K562 (cell line): ENCODE measurements around the gene SMIM41. TPM values are rescaled to one million over a fixed set of nuclear protein-coding genes. Genes with fewer than 3 reads are reported as not detected.

Source experiments
- ATF1 ChIP-seq, 2 experiments: fragments of 450-650 bp in 1 of 2; IDR thresholded peaks; 2 replicates each; pipeline ENCODE4 v1.6.1; 2016; ENCODE audit warnings: missing compliant biosample characterization in 1 of 2, missing genetic modification characterization in 1 of 2
- ATF7 ChIP-seq: fragments of 450-650 bp; IDR thresholded peaks from 2 replicates; pipeline ENCODE4 v1.7.1; 2014; ENCODE audit warnings: mild to moderate bottlenecking, moderate library complexity
- CTCF ChIP-seq, 3 experiments: IDR thresholded peaks in 2 of 3; conservative IDR thresholded peaks in 1 of 3; 2 replicates each; pipeline ENCODE4 v1.5.1; 2011 to 2012; ENCODE audit warnings: low read length in 3 of 3, mild to moderate bottlenecking in 3 of 3, control low read depth in 2 of 3, improper control_type of control experiment in 1 of 3, inconsistent platforms in 1 of 3, low read depth in 1 of 3, mixed read lengths in 1 of 3, moderate library complexity in 1 of 3; ENCODE audit not compliant: insufficient read depth in 2 of 3
- E2F6 ChIP-seq, 2 experiments: IDR thresholded peaks; 2 replicates each; pipeline ENCODE4 v1.6.1; 2011; ENCODE audit warnings: borderline replicate concordance in 1 of 2, control low read depth in 1 of 2, low read depth in 1 of 2, low read length in 1 of 2, mild to moderate bottlenecking in 1 of 2, mixed read lengths in 1 of 2, moderate library complexity in 1 of 2; ENCODE audit not compliant: insufficient read depth in 1 of 2, insufficient read length in 1 of 2, poor library complexity in 1 of 2, severe bottlenecking in 1 of 2; ENCODE audit errors: extremely low read depth in 1 of 2
- GTF2F1 ChIP-seq: IDR thresholded peaks from 2 replicates; pipeline ENCODE4 v1.6.1; 2011; ENCODE audit warnings: low read depth, low read length, improper control_type of control experiment
- LARP7 ChIP-seq: fragments of 450-650 bp; IDR thresholded peaks from 2 replicates; pipeline ENCODE4 v1.6.1; 2016
- MNT ChIP-seq, 2 experiments: fragments of 450-650 bp; conservative IDR thresholded peaks; 2 replicates each; pipeline ENCODE4 v1.6.1; 2017; ENCODE audit warnings: mild to moderate bottlenecking in 2 of 2, moderate library complexity in 2 of 2
- NR4A1 ChIP-seq, 2 experiments: fragments of 250-450 bp in 1 of 2; fragments of 450-650 bp in 1 of 2; sonication (Bioruptor Pico) in 1 of 2; IDR thresholded peaks; 2 replicates each; pipeline versions ENCODE4 v1.4.0 to v1.6.1; 2016 to 2020; ENCODE audit warnings: mild to moderate bottlenecking in 2 of 2, missing compliant biosample characterization in 1 of 2, missing genetic modification characterization in 1 of 2, moderate library complexity in 1 of 2
- OTX1 ChIP-seq: fragments of 450-650 bp; formaldehyde crosslinking; IDR thresholded peaks from 2 replicates; pipeline ENCODE4 v1.4.0; 2022; ENCODE audit warnings: mild to moderate bottlenecking
- PTBP1 ChIP-seq: fragments of 200-400 bp; formaldehyde crosslinking; IDR thresholded peaks from 2 replicates; pipeline ENCODE4 v1.6.1; 2017; ENCODE audit warnings: low read depth, low read length
- RBM22 ChIP-seq: fragments of 200-400 bp; formaldehyde crosslinking; IDR thresholded peaks from 2 replicates; pipeline ENCODE4 v1.6.1; 2018; ENCODE audit warnings: low read length, low read depth; ENCODE audit not compliant: poor library complexity, severe bottlenecking
- SMAD1 ChIP-seq: fragments of 150-350 bp; IDR thresholded peaks from 2 replicates; pipeline ENCODE4 v1.6.1; 2014; ENCODE audit warnings: low read length, low read depth; ENCODE audit not compliant: partially characterized antibody
- TBL1XR1 ChIP-seq, 2 experiments: IDR thresholded peaks; 2 replicates each; pipeline ENCODE4 v1.6.1; 2012; ENCODE audit warnings: improper control_type of control experiment in 2 of 2, low read length in 2 of 2, mild to moderate bottlenecking in 1 of 2
- TCFL5 ChIP-seq: fragments of 250-450 bp; sonication (Bioruptor Pico); conservative IDR thresholded peaks from 2 replicates; pipeline ENCODE4 v1.6.1; 2021; ENCODE audit warnings: mild to moderate bottlenecking, moderate library complexity, matching md5 sums
- TOE1 ChIP-seq, 2 experiments: fragments of 450-650 bp in 1 of 2; sonication (generic) in 1 of 2; formaldehyde crosslinking in 1 of 2; IDR thresholded peaks; 2 replicates each; pipeline versions ENCODE4 v1.7.1 to v1.8.0; 2016 to 2022; ENCODE audit warnings: borderline replicate concordance in 2 of 2, mild to moderate bottlenecking in 2 of 2, antibody characterized with exemption in 1 of 2, inconsistent platforms in 1 of 2, low read depth in 1 of 2, missing genetic modification reagents in 1 of 2, moderate library complexity in 1 of 2
- XRCC3 ChIP-seq: fragments of 450-650 bp; IDR thresholded peaks from 2 replicates; pipeline ENCODE4 v1.6.1; 2017; ENCODE audit warnings: mild to moderate bottlenecking, moderate library complexity
- XRCC5 ChIP-seq: fragments of 200-400 bp; formaldehyde crosslinking; IDR thresholded peaks from 2 replicates; pipeline ENCODE4 v1.6.1; 2017; ENCODE audit warnings: low read depth, mild to moderate bottlenecking, low read length
- ZFPM2 ChIP-seq: fragments of 250-450 bp; sonication (Bioruptor Pico); IDR thresholded peaks from 2 replicates; pipeline ENCODE4 v1.5.1; 2022; ENCODE audit warnings: mild to moderate bottlenecking
- ZNF668 ChIP-seq: fragments of 250-450 bp; sonication (Bioruptor Pico); IDR thresholded peaks from 2 replicates; pipeline ENCODE4 v1.8.0; 2022; ENCODE audit warnings: mild to moderate bottlenecking, inconsistent platforms
- polyA plus RNA-seq, 8 experiments: library from polyadenylated mRNA; depleted of rRNA in 4 of 8; stranded (reverse) in 5 of 8; unstranded in 3 of 8; fragments of >200 nt; fragmentation: Nextera tagmentation in 2 of 8; fragmentation: Illumina TruSeq in 1 of 8; extraction: Ambion mirVana in 2 of 8; extraction: Trizol in 1 of 8; gene quantifications; 2 replicates each; pipeline versions ENCODE4 v1.2.1 to v1.2.3, GENCODE V29; 2011 to 2014; ENCODE audit warnings: inconsistent platforms in 1 of 8, missing spikeins in 1 of 8
- total RNA-seq, 7 experiments: library from RNA; depleted of rRNA in 6 of 7; stranded (reverse); fragments of >200 nt in 6 of 7; fragmentation: Illumina TruSeq in 2 of 7; extraction: Trizol in 2 of 7; gene quantifications; 2 replicates each; pipeline versions ENCODE4 v1.2.1 to v1.2.3, GENCODE V29; 2011 to 2021; ENCODE audit warnings: low replicate concordance in 1 of 7
- TF ChIP-seq, protein P1 (sequence below): fragments of 250-450 bp; sonication (Bioruptor Pico); IDR thresholded peaks from 2 replicates; pipeline ENCODE4 v1.5.0; 2021
- TF ChIP-seq, protein P2 (sequence below): fragments of 250-450 bp; sonication (Bioruptor Pico); IDR thresholded peaks from 2 replicates; pipeline ENCODE4 v1.4.0; 2020

Gene SMIM41
- total and polyA plus RNA-seq, 9 of the 15 experiments (the other 6 are each of a cell fraction or from before 2014, with no cell fraction given): not detected

DNA sequence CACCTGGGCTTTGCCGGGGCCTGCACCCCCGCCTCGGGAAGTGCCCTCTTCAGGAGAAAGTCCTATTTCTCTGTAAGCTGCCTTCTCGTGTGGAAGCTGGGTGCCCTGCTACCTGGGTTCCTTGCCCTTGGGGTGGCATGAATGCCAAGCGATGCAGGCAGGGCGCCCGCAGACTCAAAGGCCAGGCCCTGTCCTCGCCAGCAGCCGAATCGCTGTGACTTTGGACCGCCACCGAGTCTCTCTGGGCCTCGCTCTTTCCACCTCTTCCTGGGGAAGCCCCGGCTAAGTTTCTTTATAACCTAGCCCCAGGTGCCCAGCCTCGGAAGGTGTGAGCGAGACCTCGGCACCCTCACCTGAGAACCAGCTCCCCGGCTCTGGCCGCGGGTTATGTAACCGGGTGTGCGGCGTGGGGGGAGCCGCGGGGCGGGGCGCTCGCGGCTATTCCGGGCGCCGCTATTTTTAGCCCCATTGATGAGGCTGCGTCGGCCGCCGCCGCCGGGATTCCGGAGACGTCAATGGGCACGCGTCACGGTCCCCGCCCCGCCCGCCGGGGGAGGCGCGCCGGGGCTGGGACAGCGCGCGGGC is 42.8 kb upstream of the SMIM41 start (continued):
- TF ChIP-seq NR4A1 (CRISPR knock-in tag; IDR thresholded peaks at IDR 0.05) (no peak), NR4A1 (tag; IDR thresholded peaks at IDR 0.05) (no peak), OTX1 (CRISPR knock-in tag) (no peak), ATF1 (CRISPR knock-in tag; IDR thresholded peaks at IDR 0.05) (0 out of 2 replicates have a peak, but pooled peaks have one; percentile 22), ATF1 (tag; IDR thresholded peaks at IDR 0.05) (peak; percentile 70), ZFPM2 (no peak), GTF2F1 (no peak), CTCF (IDR thresholded peaks at IDR 0.05 in 2 of 3, conservative IDR thresholded peaks at IDR 0.05 in 1 of 3; ENCODE audit: insufficient read depth in 2 of 3, low read depth in 1 of 3, low read length in 3 of 3) (no peak), ZNF668 (CRISPR knock-in tag) (no peak), TBL1XR1 (IDR thresholded peaks at IDR 0.05; ENCODE audit: low read length in 2 of 2) (peak in 1 of 2 experiments; percentile 96; a peak in 2 of 4 replicates), RBM22 (no peak), SMAD1 (peak; percentile 82), E2F6 (IDR thresholded peaks at IDR 0.05; ENCODE audit: borderline replicate concordance in 1 of 2, extremely low read depth in 1 of 2, insufficient read depth in 1 of 2, insufficient read length in 1 of 2, low read depth in 1 of 2, low read length in 1 of 2, poor library complexity in 1 of 2, severe bottlenecking in 1 of 2) (peak in 1 of 2 experiments; percentile 54), XRCC5 (no peak), XRCC3 (no peak), TOE1 (IDR thresholded peaks at IDR 0.05; ENCODE audit: borderline replicate concordance) (no peak), TOE1 (CRISPR knock-in tag; IDR thresholded peaks at IDR 0.05; ENCODE audit: borderline replicate concordance, low read depth) (no peak), PTBP1 (no peak), ATF7 (peak; percentile 50), LARP7 (no peak), TCFL5 (CRISPR knock-in tag) (no peak), MNT (conservative IDR thresholded peaks at IDR 0.05) (peak in 1 of 2 experiments; percentile 47; a peak in 2 of 4 replicates)
- TF ChIP-seq, protein P1, sequence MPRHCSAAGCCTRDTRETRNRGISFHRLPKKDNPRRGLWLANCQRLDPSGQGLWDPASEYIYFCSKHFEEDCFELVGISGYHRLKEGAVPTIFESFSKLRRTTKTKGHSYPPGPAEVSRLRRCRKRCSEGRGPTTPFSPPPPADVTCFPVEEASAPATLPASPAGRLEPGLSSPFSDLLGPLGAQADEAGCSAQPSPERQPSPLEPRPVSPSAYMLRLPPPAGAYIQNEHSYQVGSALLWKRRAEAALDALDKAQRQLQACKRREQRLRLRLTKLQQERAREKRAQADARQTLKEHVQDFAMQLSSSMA (CRISPR knock-in tag): no peak
- TF ChIP-seq, protein P2, sequence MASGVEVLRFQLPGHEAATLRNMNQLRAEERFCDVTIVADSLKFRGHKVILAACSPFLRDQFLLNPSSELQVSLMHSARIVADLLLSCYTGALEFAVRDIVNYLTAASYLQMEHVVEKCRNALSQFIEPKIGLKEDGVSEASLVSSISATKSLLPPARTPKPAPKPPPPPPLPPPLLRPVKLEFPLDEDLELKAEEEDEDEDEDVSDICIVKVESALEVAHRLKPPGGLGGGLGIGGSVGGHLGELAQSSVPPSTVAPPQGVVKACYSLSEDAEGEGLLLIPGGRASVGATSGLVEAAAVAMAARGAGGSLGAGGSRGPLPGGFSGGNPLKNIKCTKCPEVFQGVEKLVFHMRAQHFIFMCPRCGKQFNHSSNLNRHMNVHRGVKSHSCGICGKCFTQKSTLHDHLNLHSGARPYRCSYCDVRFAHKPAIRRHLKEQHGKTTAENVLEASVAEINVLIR: peak; percentile 45; the same call in 1 of the 2 replicates
